ENCODE data around the gene PLCG2.

PLCG2 gene

DNA sequence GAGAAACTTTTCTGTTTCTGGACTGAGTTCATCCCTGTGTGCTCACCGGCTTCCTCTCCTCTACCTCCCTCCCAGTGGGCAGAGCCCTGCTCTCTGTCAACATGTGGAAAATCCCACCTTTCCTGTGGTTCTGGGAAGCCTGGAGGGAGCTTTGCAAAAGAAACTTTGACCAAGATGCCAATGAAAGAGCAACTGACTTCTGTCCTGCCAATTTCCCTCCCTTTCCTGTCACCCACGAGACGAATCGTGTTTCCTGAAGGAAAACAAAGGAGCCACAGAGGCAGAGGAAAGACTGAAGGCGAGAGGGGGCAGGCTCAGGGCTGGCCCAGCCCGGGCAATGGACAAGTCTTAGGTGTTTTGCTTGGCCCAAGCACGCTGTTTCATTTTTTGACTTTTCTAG lies 82.8 kb downstream of the PLCG2 start:
- TF ChIP-seq ZBTB7A (IDR thresholded peaks at IDR 0.05; ENCODE audit: low read depth) (no peak), FOXM1 (IDR thresholded peaks at IDR 0.05; ENCODE audit: borderline replicate concordance, low read depth) (no peak), EGR1 (IDR thresholded peaks at IDR 0.05) (no peak), TAF1 (IDR thresholded peaks at IDR 0.05; ENCODE audit: low read depth) (no peak), RAD21 (IDR thresholded peaks at IDR 0.05; ENCODE audit: low read depth) (no peak), YY1 (IDR thresholded peaks at IDR 0.05; ENCODE audit: low read depth) (no peak)
- TF ChIP-seq, protein P1, sequence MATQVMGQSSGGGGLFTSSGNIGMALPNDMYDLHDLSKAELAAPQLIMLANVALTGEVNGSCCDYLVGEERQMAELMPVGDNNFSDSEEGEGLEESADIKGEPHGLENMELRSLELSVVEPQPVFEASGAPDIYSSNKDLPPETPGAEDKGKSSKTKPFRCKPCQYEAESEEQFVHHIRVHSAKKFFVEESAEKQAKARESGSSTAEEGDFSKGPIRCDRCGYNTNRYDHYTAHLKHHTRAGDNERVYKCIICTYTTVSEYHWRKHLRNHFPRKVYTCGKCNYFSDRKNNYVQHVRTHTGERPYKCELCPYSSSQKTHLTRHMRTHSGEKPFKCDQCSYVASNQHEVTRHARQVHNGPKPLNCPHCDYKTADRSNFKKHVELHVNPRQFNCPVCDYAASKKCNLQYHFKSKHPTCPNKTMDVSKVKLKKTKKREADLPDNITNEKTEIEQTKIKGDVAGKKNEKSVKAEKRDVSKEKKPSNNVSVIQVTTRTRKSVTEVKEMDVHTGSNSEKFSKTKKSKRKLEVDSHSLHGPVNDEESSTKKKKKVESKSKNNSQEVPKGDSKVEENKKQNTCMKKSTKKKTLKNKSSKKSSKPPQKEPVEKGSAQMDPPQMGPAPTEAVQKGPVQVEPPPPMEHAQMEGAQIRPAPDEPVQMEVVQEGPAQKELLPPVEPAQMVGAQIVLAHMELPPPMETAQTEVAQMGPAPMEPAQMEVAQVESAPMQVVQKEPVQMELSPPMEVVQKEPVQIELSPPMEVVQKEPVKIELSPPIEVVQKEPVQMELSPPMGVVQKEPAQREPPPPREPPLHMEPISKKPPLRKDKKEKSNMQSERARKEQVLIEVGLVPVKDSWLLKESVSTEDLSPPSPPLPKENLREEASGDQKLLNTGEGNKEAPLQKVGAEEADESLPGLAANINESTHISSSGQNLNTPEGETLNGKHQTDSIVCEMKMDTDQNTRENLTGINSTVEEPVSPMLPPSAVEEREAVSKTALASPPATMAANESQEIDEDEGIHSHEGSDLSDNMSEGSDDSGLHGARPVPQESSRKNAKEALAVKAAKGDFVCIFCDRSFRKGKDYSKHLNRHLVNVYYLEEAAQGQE (IDR thresholded peaks at IDR 0.05; ENCODE audit: low read depth): no peak
- TF ChIP-seq, protein P2, sequence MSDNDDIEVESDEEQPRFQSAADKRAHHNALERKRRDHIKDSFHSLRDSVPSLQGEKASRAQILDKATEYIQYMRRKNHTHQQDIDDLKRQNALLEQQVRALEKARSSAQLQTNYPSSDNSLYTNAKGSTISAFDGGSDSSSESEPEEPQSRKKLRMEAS (IDR thresholded peaks at IDR 0.05): no peak

DNA sequence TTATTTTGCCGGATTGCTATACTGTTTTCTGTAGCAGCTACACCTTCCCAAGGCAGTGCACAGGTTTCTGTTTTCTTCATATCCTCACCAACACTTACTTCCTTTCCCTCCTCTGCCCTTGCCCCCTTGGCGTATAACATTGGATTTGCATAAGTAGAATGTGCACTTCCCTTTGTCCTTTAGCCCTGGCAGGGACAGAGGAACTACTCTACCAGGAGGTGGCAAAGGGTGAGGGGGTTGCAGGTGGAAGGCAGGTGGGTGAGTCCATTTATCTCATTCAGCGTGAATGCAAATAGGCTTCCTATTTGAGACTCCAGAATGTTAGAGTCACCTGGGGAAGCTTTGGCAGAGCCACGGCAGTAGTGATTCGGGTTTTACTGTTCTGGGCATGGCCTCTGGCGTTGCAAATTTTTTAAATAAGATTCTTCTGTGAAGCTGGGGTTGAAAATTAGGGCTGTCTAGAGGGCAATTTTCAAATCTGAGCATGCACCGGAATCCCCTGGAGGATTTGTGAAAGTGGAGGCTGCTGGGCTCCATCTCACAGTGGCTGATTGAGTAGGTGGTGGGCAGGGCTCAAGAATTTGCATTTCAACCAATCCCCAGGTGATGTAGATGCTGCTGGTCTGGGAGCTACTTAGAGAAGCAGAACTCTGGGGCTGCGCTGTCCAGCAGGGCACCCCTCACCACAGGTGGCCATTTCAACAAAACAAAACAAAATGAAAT lies 84.7 kb downstream of the PLCG2 start:
- TF ChIP-seq, protein P1 (IDR thresholded peaks at IDR 0.05; ENCODE audit: low read depth): peak; percentile 59
- no peak for TF ChIP-seq ZBTB7A (IDR thresholded peaks at IDR 0.05; ENCODE audit: low read depth)
- no peak for TF ChIP-seq TEAD4 (IDR thresholded peaks at IDR 0.05)

GRCh38 chr16:81864646-81865382 lies 85.7 kb downstream of the PLCG2 start:
- TF ChIP-seq FOXM1 (IDR thresholded peaks at IDR 0.05; ENCODE audit: borderline replicate concordance, low read depth): no peak
- TF ChIP-seq EP300 (IDR thresholded peaks at IDR 0.05; ENCODE audit: borderline replicate concordance): no peak
- TF ChIP-seq TCF12 (IDR thresholded peaks at IDR 0.05; ENCODE audit: low read depth): no peak
- TF ChIP-seq, protein P2 (IDR thresholded peaks at IDR 0.05): no peak
- TF ChIP-seq, protein P3, sequence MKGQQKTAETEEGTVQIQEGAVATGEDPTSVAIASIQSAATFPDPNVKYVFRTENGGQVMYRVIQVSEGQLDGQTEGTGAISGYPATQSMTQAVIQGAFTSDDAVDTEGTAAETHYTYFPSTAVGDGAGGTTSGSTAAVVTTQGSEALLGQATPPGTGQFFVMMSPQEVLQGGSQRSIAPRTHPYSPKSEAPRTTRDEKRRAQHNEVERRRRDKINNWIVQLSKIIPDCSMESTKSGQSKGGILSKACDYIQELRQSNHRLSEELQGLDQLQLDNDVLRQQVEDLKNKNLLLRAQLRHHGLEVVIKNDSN (IDR thresholded peaks at IDR 0.05): no peak
- TF ChIP-seq NFIC (IDR thresholded peaks at IDR 0.05): no peak

GRCh38 chr16:81866820-81867440 lies 87.8 kb downstream of the PLCG2 start:
- TF ChIP-seq FOXM1 (IDR thresholded peaks at IDR 0.05; ENCODE audit: borderline replicate concordance, low read depth): no peak
- no peak for TF ChIP-seq TCF12 (IDR thresholded peaks at IDR 0.05; ENCODE audit: low read depth)
- no peak for TF ChIP-seq RAD21 (IDR thresholded peaks at IDR 0.05; ENCODE audit: low read depth)

DNA sequence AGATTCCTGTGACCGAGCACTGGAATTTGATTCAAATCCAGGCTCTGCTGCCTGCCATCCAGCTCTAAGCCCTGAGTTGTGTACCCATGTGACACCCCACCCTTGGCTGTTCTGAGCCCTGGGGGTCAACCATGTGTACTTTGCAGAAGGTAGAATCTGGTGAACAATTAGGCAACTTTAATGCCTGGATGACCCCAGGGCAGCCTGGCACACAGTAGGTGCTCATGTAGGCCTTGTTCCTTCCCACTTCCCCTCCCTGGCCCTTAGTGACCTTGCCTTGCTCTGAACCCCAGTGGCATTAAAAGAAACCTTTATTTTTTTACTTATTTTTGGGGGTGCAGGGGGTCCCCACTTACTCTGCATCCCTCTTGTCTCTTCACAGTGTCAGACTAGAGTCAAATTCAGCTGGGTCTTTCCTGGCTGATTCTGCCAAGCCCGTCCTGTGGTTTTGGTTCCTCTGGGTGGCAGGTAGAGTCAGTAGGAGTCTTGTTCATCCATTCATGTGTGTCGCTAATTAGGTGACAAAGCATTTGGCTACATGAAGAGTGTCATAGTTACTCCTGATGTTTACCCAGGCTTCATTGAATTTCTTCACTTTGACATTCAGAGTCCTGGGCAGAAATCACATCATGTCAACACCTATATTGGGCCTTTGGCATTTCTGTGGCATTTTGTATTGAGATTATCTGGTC lies 89.1 kb downstream of the PLCG2 start:
- TF ChIP-seq YY1 (IDR thresholded peaks at IDR 0.05; ENCODE audit: low read depth) (no peak), NFIC (IDR thresholded peaks at IDR 0.05) (no peak), CREB1 (IDR thresholded peaks at IDR 0.05; ENCODE audit: low read depth) (no peak)

DNA sequence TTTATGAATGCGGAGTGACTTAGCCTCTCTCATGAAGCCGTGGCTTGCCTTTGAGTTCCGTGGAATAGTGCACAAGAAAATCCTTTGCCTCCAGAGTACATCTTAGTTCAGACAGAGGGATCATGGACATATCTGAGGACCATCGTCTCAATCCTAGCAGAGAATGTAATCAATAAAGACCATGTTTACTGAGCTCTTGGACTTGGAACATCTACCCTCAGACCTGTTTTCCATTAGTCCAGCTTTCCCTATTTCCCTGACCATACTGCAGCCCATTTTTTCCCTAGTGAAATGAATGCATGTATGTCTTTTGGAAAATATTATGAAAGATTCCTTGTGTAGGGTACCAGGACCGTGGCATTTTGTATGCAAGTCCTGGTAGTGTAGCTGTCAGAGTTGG lies 90.2 kb downstream of the PLCG2 start:
- TF ChIP-seq ZBTB7A (IDR thresholded peaks at IDR 0.05; ENCODE audit: low read depth): no peak
- TF ChIP-seq TAF1 (IDR thresholded peaks at IDR 0.05; ENCODE audit: low read depth): no peak
- no peak for TF ChIP-seq TEAD4 (IDR thresholded peaks at IDR 0.05)
- no peak for TF ChIP-seq NFIC (IDR thresholded peaks at IDR 0.05)
- TF ChIP-seq CREB1 (IDR thresholded peaks at IDR 0.05; ENCODE audit: low read depth): no peak
- no peak for TF ChIP-seq EP300 (IDR thresholded peaks at IDR 0.05; ENCODE audit: borderline replicate concordance)
- TF ChIP-seq RAD21 (IDR thresholded peaks at IDR 0.05; ENCODE audit: low read depth): no peak
